ENCODE data around the gene AEN. TPM values are rescaled to one million over a fixed set of nuclear protein-coding genes. Genes with fewer than 3 reads are reported as not detected.

AEN gene
- total RNA-seq, 1 experiment from 2014 or later: 48.4 TPM

DNA sequence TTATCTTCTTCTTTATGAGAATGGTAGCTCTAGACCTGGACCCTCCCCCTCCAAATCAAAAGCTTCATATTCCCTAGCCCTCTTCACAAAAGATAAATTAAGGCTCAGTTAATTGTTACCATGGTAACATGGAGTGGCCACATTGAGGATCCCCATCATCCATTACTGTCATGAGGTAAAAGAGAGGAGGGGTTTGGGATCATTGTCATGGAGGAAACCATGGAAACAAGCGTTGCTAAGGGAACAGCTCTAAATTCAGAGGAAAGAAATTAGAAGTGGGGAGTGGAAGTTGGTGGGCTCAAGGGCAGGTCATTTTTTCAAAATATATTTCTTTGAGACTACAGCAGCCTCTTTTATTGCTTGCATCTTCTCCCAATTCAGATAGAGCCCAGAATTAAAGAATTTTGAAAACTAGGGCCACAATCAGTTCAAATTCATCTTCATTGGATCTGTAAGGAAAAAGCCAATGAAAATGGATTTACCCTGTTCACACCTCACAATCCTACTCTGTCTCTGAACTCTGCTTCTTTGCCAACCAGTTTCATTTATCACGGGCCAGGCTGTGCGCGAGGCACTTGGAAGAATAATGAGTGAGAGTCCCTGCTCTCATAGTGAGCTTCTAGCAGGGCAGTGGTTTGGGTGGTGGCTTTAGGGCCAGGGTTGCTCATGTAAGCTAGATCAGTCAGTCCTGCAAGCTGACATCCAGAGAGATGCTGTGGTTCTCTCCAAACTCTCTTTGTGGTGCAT is 11.6 kb upstream of the AEN start:
- DNase-seq: no peak
- Histone ChIP-seq H3K27me3 (peaks cover 52% of the 10 kb centered on the region), H3K9me3 (no peaks in the 10 kb centered on the region), H3K4me3 (no peak overlapping the region), H3K36me3 (no peaks in the 10 kb centered on the region)

DNA sequence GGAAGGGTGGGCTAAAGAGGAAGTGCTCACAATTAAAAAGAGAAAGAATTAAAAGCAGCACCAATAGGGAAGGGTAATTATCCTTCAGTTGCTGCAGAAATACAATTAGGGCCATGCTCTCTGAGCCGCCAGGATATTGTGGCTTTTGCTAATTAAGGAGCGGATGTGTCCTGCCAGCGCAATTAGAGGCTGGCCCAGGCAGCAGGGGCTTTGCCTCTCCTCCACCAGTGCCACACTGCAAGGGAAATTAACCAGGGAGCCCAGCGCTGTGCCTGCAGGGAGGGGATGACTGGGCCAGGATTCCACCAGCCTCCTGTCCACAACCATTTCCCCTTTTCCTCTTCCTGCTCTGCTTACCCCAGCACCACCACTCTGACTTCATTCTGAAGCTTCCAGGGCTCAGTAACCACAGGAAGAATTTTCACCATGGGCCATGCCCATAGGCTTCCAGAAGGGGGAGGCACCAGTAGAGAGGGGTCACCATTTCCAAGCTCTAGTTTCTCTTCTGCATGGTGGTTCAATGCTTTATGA is 10.4 kb upstream of the AEN start:
- DNase-seq: no peak
- Histone ChIP-seq H3K4me3 (no peak overlapping the region), H3K27me3 (peaks cover 39% of the 10 kb centered on the region), H3K36me3 (no peaks in the 10 kb centered on the region), H3K9me3 (no peaks in the 10 kb centered on the region)

DNA sequence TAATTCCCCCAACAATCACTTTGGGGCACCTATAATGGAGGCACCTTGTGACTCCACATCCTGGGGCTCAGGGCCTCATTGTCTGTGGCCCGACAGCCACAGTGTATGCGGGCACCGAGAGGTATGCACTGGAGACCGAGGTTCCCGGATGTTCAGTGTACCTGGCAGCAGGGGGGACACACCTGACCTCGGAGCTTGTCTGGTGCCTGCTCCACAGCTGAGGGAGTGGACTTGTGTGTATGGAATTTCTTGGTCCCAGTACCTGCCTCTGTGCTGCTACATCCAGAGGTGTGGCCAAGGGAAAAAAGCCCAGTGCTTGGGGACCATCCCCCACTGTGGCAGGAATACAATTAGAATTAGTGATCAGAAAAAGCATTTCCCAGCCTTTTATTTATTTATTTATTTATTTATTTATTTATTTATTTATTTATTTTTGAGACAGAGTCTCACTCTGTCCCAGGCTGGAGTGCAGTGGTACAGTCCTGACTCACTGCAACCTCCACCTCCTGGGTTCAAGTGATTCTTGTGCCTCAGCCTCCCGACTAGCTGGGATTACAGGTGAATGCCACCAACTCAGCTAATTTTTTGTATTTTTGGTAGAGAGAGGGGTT is 8.8 kb upstream of the AEN start:
- Histone ChIP-seq H3K4me3 (no peak overlapping the region), H3K36me3 (no peaks in the 10 kb centered on the region), H3K9me3 (no peaks in the 10 kb centered on the region), H3K27me3 (peaks cover 24% of the 10 kb centered on the region)
- DNase-seq: no peak

DNA sequence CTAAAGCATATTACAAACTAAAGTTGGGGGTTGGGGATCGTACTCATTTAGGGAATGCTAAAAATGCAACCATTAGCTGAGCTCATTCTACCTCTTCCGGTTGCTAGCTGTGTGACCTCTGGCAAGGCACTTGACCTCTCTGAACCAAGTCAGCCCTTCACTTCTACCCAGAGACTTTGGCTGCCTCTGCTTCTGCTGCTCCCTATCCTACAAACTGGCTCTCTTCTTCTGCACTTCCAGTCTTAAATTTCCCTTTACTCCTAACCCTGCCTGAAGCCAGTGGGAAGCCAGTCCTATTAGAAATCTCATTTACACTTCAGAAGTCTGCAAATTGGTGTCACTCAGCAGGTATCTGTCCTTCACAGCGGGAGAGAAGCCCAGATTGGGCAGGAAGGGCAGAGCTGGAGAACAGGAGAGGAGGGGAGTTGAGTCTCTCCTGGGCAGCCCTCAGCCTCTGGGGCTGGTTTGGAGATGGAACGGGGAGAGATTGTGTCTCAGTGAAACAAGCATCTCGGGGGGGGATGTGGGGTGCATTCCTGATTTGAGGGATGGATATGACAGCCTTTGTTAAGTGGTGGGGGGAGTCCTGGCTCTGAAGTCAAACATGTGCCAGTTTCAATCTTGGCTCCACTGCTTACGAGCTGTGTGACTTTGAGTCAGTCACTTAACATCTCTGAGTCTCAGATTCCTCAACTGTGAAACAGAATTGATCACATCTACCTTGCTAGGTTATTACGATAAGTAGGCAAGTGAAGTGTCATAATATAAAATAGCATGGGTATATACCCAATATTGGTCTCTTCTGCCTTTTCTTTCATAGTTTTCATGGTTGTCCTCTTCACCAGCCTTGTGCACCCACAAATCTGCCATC is 7.8 kb upstream of the AEN start:
- Histone ChIP-seq H3K9me3 (no peaks in the 10 kb centered on the region), H3K36me3 (no peaks in the 10 kb centered on the region), H3K27me3 (peaks cover 14% of the 10 kb centered on the region), H3K4me3 (no peak overlapping the region)
- no peak for DNase-seq

DNA sequence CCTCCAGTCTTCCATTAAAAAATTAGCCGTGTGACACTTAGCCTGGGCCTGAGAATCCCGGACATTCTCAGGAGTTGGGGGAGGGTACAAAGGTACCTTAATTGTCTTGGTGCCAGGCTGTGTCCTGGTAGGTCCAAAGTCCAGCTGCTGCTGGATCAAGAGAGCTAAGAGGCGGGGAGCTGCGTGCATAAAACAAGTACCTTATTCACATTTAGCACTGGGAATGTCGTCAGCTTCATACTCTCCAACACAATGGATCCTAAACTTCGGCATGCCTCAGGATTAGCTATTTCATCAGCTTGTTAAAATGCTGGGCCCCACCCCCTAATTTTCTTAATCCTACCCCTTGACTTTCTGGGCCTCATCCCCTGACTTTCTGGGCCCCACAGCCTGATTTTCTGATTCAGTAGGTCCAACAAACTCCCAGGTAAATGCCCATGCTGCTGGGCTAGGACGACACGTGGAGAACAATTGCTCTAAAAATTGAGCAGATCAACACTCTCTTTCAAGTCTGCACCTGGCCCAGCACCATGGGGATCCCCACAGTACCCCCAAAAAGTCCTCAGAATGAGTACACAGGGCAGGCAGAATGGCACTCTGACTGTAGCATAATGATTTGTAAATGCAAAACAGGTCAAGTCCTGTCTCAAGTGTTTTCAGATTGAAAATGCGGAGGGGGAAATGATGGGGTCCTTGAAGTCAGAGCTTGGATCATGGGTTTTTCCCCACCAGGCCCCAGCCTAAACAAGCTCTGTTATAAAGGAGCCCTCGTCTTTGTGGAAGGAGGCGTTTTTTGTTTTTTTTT is 5.6 kb upstream of the AEN start:
- no peak overlapping the region for H3K4me3 ChIP-seq
- no peaks in the 10 kb centered on the region for H3K36me3 ChIP-seq
- no peak for DNase-seq
- H3K27me3 ChIP-seq: 0 out of 2 replicates have a peak, but pooled peaks cover 2% of the 10 kb centered on the region
- no peaks in the 10 kb centered on the region for H3K9me3 ChIP-seq

DNA sequence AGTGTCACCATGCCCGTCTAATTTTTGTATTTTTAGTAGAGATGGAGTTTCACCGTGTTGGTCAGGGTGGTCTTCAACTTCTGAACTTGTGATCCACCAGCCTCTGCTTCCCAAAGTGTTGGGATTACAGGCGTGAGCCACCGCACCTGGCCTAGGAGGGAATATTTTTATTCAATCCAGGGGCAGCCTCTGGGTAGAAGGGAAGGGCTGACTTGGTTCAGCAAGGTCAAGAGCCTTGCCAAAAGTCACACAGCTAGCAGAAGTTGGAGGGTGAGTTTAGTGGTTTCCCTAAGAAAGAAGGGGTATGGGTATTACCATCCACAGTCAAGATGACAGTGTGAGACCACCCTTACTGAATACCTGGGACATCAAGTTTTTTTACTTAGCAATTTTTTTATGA is 4.9 kb upstream of the AEN start:
- no peaks in the 10 kb centered on the region for H3K27me3 ChIP-seq
- H3K4me3 ChIP-seq: no peak overlapping the region
- H3K9me3 ChIP-seq: no peaks in the 10 kb centered on the region
- H3K36me3 ChIP-seq: no peaks in the 10 kb centered on the region
- DNase-seq: no peak

DNA sequence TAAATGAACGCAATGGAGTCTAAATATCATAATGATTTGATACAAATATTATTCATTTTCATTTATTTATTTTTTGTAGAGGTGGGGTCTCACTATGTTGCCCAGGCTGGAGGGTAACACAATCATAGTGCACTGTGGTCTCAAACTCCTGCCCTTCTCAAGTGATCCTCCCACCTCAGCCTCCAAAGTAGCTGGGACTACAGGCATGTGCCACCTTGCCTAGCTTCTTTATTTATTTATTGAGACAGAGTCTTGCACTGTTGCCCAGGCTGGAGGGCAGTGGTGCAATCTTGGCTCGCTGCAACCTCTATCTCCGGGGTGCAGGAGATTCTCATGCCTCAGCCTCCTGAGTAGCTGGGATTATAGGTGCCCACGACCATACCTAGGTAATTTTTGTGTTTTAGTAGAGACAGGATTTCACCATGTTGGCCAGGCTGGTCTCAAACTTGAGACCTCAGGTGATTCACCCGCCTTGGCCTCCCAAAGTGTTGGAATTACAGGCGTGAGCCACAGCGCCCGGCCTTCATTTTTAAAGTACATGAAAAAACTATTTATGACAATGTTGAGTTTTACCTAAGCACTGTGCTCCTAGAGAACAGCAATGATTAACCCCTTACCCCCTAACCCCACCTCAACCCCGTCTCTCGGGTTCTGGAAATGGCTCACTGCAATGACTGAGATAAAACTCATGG is 4.0 kb upstream of the AEN start:
- DNase-seq: no peak
- H3K36me3 ChIP-seq: peaks cover 3% of the 10 kb centered on the region
- no peaks in the 10 kb centered on the region for H3K9me3 ChIP-seq

DNA sequence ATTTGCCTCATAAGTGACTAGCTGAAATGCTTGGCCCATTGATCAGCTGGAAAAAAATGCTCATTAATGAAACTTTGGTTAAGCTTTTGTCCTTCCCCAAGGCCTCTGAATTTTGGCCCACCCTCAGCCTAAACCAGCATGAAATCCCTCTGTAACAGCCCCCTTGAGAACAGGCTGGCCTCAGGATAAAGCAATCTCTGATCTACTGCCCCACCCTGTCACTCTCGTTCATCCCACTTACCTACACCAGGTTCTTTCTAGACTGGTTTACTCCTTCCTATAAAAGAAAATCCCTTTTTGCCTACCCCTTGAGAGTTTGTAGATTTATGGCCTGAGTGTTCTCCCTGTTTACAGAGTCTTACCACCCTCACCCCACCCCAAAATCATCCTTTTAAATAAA is 3.4 kb upstream of the AEN start:
- Histone ChIP-seq H3K4me3 (no peak overlapping the region), H3K9me3 (no peaks in the 10 kb centered on the region), H3K36me3 (peaks cover 7% of the 10 kb centered on the region), H3K27me3 (no peaks in the 10 kb centered on the region)
- DNase-seq: no peak

More for the DNA sequence above, 4.0 kb upstream of the AEN start:
- Histone ChIP-seq H3K27me3 (no peaks in the 10 kb centered on the region), H3K4me3 (no peak overlapping the region)

DNA sequence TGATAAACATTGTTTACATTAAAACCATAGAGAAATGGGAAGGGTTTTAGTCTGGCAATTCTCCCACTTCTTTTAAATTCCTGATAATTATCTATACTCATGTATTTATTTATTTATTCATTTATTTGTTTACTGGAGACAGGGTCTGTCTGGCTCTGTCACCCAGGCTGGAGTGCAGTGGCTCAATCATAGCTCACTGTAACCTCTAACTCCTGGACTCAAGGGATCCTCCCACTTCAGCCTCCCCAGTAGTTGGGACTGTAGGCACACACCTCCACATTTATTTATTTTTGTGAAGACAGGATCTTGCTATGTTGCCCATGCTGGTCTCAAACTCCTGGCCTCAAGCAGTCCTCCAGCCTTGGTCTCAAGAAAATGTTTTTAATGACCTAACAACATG is 2.5 kb upstream of the AEN start:
- DNase-seq: no peak
- Histone ChIP-seq H3K36me3 (peaks cover 13% of the 10 kb centered on the region), H3K27me3 (no peaks in the 10 kb centered on the region), H3K4me3 (no peak overlapping the region), H3K9me3 (no peaks in the 10 kb centered on the region)

DNA sequence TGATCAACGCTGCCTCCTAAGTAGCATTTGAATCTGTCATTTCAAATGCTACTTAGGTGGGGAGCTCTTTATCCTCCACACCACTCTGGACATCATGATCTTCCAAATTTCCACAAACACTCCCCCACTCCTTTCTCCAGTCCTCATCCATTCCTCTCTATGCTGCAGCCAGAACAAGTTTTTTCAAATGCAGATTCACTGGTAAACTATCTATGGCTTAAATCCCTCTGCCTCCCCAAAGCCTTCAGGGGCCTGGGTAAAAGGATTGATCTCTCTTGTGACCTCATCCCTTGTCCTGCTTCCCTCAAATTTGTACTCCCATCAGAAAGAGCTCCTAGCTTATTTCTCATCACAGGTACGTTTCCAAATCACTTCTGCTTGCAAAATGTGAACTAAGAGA is 1.3 kb upstream of the AEN start:
- Histone ChIP-seq H3K9me3 (no peaks in the 10 kb centered on the region), H3K4me3 (no peak overlapping the region), H3K27me3 (no peaks in the 10 kb centered on the region), H3K36me3 (peaks cover 23% of the 10 kb centered on the region)
- no peak for DNase-seq

DNA sequence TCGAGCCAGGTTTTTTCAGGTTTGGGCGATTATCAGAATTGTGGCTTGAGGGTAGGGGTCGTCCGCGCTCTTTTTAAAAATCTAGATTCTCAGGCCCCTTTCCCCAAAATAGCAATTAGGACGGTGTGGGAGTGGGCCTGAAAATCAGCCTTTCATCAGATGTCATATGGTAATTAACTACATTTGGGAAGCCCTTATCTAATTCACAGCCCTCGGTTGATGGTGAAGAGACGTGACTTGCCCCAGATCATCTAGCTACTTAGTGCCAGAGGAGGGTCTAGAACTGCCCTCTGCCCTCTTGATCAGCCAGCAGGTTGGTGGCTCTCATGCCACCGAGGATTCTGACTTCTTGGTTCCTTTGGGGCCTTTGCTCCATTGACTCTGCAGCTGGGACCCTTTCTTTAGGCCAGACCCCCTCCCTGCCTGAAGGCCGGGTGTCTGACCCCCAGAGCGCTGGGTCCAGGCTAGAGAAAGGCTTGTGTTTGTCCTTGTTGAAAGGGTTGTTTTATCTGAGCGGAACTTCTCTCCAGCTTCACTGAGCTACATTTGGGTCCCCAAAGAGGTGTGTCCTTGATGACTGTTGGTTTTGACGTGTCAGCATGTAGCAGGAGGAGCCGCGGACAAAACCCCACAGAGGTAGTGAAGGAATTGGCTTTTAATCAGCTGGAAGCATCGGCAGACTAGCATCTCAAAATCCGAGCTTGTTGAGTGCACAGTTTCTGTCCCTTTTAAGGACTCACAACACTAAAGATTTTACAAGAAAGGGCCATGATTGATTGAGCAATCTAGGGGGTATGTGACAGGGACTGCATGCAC is 857 bp downstream of the AEN start:
- H3K9me3 ChIP-seq: no peaks in the 10 kb centered on the region
- peaks cover 41% of the 10 kb centered on the region for H3K36me3 ChIP-seq
- no peaks in the 10 kb centered on the region for H3K27me3 ChIP-seq
- peak; percentile 33 for DNase-seq
- peak overlapping the region; percentile 75 for H3K4me3 ChIP-seq

DNA sequence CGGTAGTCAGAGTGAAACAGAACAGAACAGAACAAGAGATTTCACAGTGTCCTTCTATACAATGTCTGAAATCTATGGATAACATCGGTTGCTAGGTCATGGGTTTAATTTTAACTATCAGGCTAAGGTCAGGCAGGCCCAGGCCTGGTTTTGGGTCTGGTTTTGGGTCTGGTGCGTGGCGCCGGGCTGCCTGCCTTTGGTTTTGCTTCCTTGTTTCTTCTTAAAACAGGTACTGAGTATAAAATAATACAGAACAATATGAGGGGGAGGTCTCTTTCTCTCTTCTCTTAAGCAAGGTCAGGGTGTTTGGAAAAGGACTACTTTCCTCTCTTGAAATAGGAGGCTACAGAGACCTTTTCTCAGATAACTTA is 1.4 kb downstream of the AEN start:
- no peak for DNase-seq

DNA sequence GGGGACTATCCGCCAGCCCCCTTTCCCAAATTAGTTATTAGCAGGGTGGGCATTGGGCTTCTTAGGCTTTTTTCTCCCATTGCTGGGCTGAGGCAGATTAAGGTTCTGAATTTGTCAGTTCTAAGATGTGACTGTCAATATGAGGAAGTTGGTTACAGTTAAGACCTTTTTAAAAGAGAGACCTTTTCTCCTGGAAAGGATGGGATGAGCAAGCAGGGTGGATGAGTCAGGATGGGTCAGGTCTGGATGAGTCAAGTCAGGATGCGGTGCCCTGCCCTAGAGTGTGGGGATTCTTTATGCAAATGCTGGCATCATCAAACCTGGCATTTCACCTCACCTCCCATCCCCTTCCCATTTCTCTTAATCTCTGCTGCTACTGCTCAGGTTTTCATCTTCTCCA is 1.9 kb downstream of the AEN start:
- Histone ChIP-seq H3K27me3 (no peaks in the 10 kb centered on the region), H3K9me3 (no peaks in the 10 kb centered on the region), H3K4me3 (peak overlapping the region; percentile 75), H3K36me3 (peaks cover 52% of the 10 kb centered on the region)
- peak; percentile 90 for DNase-seq

More for the DNA sequence above, 1.4 kb downstream of the AEN start:
- H3K36me3 ChIP-seq: peaks cover 47% of the 10 kb centered on the region
- H3K27me3 ChIP-seq: no peaks in the 10 kb centered on the region
- H3K4me3 ChIP-seq: peak overlapping the region; percentile 75
- H3K9me3 ChIP-seq: no peaks in the 10 kb centered on the region

DNA sequence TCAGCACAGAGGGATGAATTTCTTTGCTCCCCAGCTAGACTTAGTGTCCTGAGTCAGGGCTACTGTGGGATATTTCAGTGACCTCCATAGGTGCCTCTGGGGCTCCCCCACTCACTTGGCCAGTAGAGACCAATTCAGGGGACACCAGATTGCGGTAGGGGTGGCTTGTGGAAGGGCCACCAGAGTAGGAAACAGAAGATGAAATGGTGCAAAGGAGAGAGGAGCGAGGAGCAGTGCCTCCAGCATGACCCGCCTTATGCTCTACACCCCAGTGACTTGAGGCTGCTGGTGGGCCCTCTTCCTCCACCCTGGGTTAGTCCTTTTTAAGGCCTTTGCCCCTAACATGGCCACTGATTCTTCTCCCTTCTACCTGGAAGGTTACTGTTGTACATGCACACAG is 2.5 kb downstream of the AEN start:
- DNase-seq: no peak
- no peaks in the 10 kb centered on the region for H3K27me3 ChIP-seq
- peaks cover 58% of the 10 kb centered on the region for H3K36me3 ChIP-seq
- no peaks in the 10 kb centered on the region for H3K9me3 ChIP-seq
- H3K4me3 ChIP-seq: peak overlapping the region; percentile 5; the same call in 1 of the 2 replicates
